ENCODE measurements around the gene CTBP1. TPM values are rescaled to one million over a fixed set of nuclear protein-coding genes. Genes with fewer than 3 reads are reported as not detected.

Gene CTBP1
- total RNA-seq, 1 donor from 2014 or later = 203 TPM

GRCh38 chr4:1252928-1253492, 4.1 kb upstream of the CTBP1 start:
- no peak for DNase-seq (ENCODE audit: low spot score)
- H3K4me3 Mint-ChIP-seq = peak overlapping the region; percentile 1
- H3K9me3 Mint-ChIP-seq = peaks cover 39% of the 10 kb centered on the region
- H3K27me3 Mint-ChIP-seq (ENCODE audit: insufficient read depth) = no peaks in the 10 kb centered on the region
- H3K36me3 Mint-ChIP-seq (ENCODE audit: low read depth) = peaks cover 54% of the 10 kb centered on the region
- H3K4me1 Mint-ChIP-seq (ENCODE audit: low read depth) = peaks cover 51% of the 10 kb centered on the region
- intact Hi-C loops (cut with micrococcal nuclease) = no loop called here
- peak overlapping the region; percentile 63 for H3K27ac Mint-ChIP-seq

GRCh38 chr4:1251773-1252066, 2.8 kb upstream of the CTBP1 start:
- DNase-seq (ENCODE audit: low spot score) = no peak

GRCh38 chr4:1250921-1251772, 2.2 kb upstream of the CTBP1 start:
- Mint-ChIP-seq H3K27ac (peak overlapping the region; percentile 75), H3K4me1 (ENCODE audit: low read depth) (peaks cover 56% of the 10 kb centered on the region), H3K36me3 (ENCODE audit: low read depth) (peaks cover 51% of the 10 kb centered on the region), H3K27me3 (ENCODE audit: insufficient read depth) (no peaks in the 10 kb centered on the region), H3K4me3 (peak overlapping the region; percentile 89), H3K9me3 (peaks cover 30% of the 10 kb centered on the region)
- DNase-seq (ENCODE audit: low spot score) = no peak
- intact Hi-C loops (cut with micrococcal nuclease) = no loop called here

More at GRCh38 chr4:1251773-1252066, 2.8 kb upstream of the CTBP1 start:
- Mint-ChIP-seq H3K4me3 (peak overlapping the region; percentile 26), H3K4me1 (ENCODE audit: low read depth) (peaks cover 51% of the 10 kb centered on the region), H3K27me3 (ENCODE audit: insufficient read depth) (no peaks in the 10 kb centered on the region), H3K27ac (no peak overlapping the region), H3K36me3 (ENCODE audit: low read depth) (peaks cover 54% of the 10 kb centered on the region), H3K9me3 (peaks cover 34% of the 10 kb centered on the region)
- intact Hi-C loops (cut with micrococcal nuclease) = no loop called here

GRCh38 chr4:1250527-1250812, 1.5 kb upstream of the CTBP1 start:
- peaks cover 50% of the 10 kb centered on the region for H3K4me1 Mint-ChIP-seq (ENCODE audit: low read depth)
- intact Hi-C loops (cut with micrococcal nuclease) = no loop called here
- DNase-seq (ENCODE audit: low spot score) = no peak
- peak overlapping the region; percentile 89 for H3K4me3 Mint-ChIP-seq
- peaks cover 45% of the 10 kb centered on the region for H3K36me3 Mint-ChIP-seq (ENCODE audit: low read depth)
- peaks cover 24% of the 10 kb centered on the region for H3K9me3 Mint-ChIP-seq
- H3K27me3 Mint-ChIP-seq (ENCODE audit: insufficient read depth) = no peaks in the 10 kb centered on the region
- H3K27ac Mint-ChIP-seq = peak overlapping the region; percentile 96

- peak overlapping the region; percentile 96 for H3K27ac Mint-ChIP-seq
- H3K27me3 Mint-ChIP-seq (ENCODE audit: insufficient read depth) = no peaks in the 10 kb centered on the region
- H3K9me3 Mint-ChIP-seq = peaks cover 23% of the 10 kb centered on the region
- H3K4me3 Mint-ChIP-seq = peak overlapping the region; percentile 89
- peaks cover 45% of the 10 kb centered on the region for H3K36me3 Mint-ChIP-seq (ENCODE audit: low read depth)
- intact Hi-C loops (cut with micrococcal nuclease) = loop anchor here (1.0 to 5.0 kb wide), 6 partner anchors 17 to 622 kb away; partner anchors contain the start of genes FGFRL1, LETM1 and NSD2
- peaks cover 53% of the 10 kb centered on the region for H3K4me1 Mint-ChIP-seq (ENCODE audit: low read depth)
- no peak for DNase-seq (ENCODE audit: low spot score)
These were observed 999 bp upstream of the CTBP1 start for GRCh38 chr4:1249731-1250526.

GRCh38 chr4:1249148-1249730, 309 bp upstream of the CTBP1 start:
- peak; percentile 83 for DNase-seq (ENCODE audit: low spot score)
- no peaks in the 10 kb centered on the region for H3K27me3 Mint-ChIP-seq (ENCODE audit: insufficient read depth)
- intact Hi-C loops (cut with micrococcal nuclease) = loop anchor here (1.0 to 5.0 kb wide), 6 partner anchors 18 to 623 kb away; partner anchors contain the start of genes FGFRL1, LETM1 and NSD2
- peak overlapping the region; percentile 89 for H3K4me3 Mint-ChIP-seq
- peaks cover 38% of the 10 kb centered on the region for H3K36me3 Mint-ChIP-seq (ENCODE audit: low read depth)
- peak overlapping the region; percentile 96 for H3K27ac Mint-ChIP-seq
- peaks cover 16% of the 10 kb centered on the region for H3K9me3 Mint-ChIP-seq
- H3K4me1 Mint-ChIP-seq (ENCODE audit: low read depth) = peaks cover 57% of the 10 kb centered on the region

- H3K27me3 Mint-ChIP-seq (ENCODE audit: insufficient read depth) = no peaks in the 10 kb centered on the region
- intact Hi-C loops (cut with micrococcal nuclease) = loop anchor here (1.0 to 5.0 kb wide), 6 partner anchors 41 to 624 kb away; partner anchors contain the start of genes FGFRL1, LETM1, MAEA and NSD2
- H3K4me1 Mint-ChIP-seq (ENCODE audit: low read depth) = peaks cover 48% of the 10 kb centered on the region
- H3K9me3 Mint-ChIP-seq = peaks cover 5% of the 10 kb centered on the region
- peaks cover 29% of the 10 kb centered on the region for H3K36me3 Mint-ChIP-seq (ENCODE audit: low read depth)
- H3K27ac Mint-ChIP-seq = peak overlapping the region; percentile 63
- DNase-seq (ENCODE audit: low spot score) = no peak
- H3K4me3 Mint-ChIP-seq = peak overlapping the region; percentile 95
These were observed 1.1 kb downstream of the CTBP1 start for GRCh38 chr4:1247864-1248244.

- Mint-ChIP-seq H3K36me3 (ENCODE audit: low read depth) (peaks cover 26% of the 10 kb centered on the region), H3K4me3 (peak overlapping the region; percentile 95), H3K9me3 (no peaks in the 10 kb centered on the region), H3K27me3 (ENCODE audit: insufficient read depth) (no peaks in the 10 kb centered on the region), H3K27ac (peak overlapping the region; percentile 93), H3K4me1 (ENCODE audit: low read depth) (peaks cover 48% of the 10 kb centered on the region)
- DNase-seq (ENCODE audit: low spot score) = no peak
- intact Hi-C loops (cut with micrococcal nuclease) = loop anchor here (1.0 to 5.0 kb wide), 3 partner anchors 46 to 625 kb away; partner anchors contain the start of genes LETM1 and NSD2
These were observed 1.7 kb downstream of the CTBP1 start for GRCh38 chr4:1246901-1247863.

GRCh38 chr4:1246111-1246881, 2.6 kb downstream of the CTBP1 start:
- Mint-ChIP-seq H3K27me3 (ENCODE audit: insufficient read depth) (no peaks in the 10 kb centered on the region), H3K27ac (peak overlapping the region; percentile 93), H3K9me3 (no peaks in the 10 kb centered on the region), H3K4me1 (ENCODE audit: low read depth) (peaks cover 48% of the 10 kb centered on the region), H3K4me3 (peak overlapping the region; percentile 95), H3K36me3 (ENCODE audit: low read depth) (peaks cover 18% of the 10 kb centered on the region)
- intact Hi-C loops (cut with micrococcal nuclease) = loop anchor here (5.0 kb wide), 2 partner anchors 611 to 626 kb away; partner anchors contain the start of genes LETM1 and NSD2
- DNase-seq (ENCODE audit: low spot score) = no peak

- Mint-ChIP-seq H3K27ac (no peak overlapping the region), H3K36me3 (ENCODE audit: low read depth) (peaks cover 11% of the 10 kb centered on the region), H3K4me1 (ENCODE audit: low read depth) (peaks cover 41% of the 10 kb centered on the region)
These were observed 3.4 kb downstream of the CTBP1 start for GRCh38 chr4:1245481-1246051.

GRCh38 chr4:1244978-1245471, 3.9 kb downstream of the CTBP1 start:
- intact Hi-C loops (cut with micrococcal nuclease) = loop anchor here (5.0 kb wide), 2 partner anchors 612 to 627 kb away; partner anchors contain the start of genes LETM1 and NSD2
- peaks cover 7% of the 10 kb centered on the region for H3K36me3 Mint-ChIP-seq (ENCODE audit: low read depth)
- peak overlapping the region; percentile 39 for H3K4me3 Mint-ChIP-seq
- peaks cover 36% of the 10 kb centered on the region for H3K4me1 Mint-ChIP-seq (ENCODE audit: low read depth)
- DNase-seq (ENCODE audit: low spot score) = no peak
- H3K27me3 Mint-ChIP-seq (ENCODE audit: insufficient read depth) = no peaks in the 10 kb centered on the region
- H3K27ac Mint-ChIP-seq = no peak overlapping the region
- no peaks in the 10 kb centered on the region for H3K9me3 Mint-ChIP-seq

More at GRCh38 chr4:1245481-1246051, 3.4 kb downstream of the CTBP1 start:
- no peaks in the 10 kb centered on the region for H3K9me3 Mint-ChIP-seq
- no peaks in the 10 kb centered on the region for H3K27me3 Mint-ChIP-seq (ENCODE audit: insufficient read depth)
- DNase-seq (ENCODE audit: low spot score) = no peak
- H3K4me3 Mint-ChIP-seq = peak overlapping the region; percentile 95
- intact Hi-C loops (cut with micrococcal nuclease) = loop anchor here (5.0 kb wide), 2 partner anchors 612 to 627 kb away; partner anchors contain the start of genes LETM1 and NSD2

All from activated T-helper 1 cell treated with anti-CD3 and anti-CD28 coated beads, Interleukin-12 subunit alpha, Interleukin-12 subunit beta, Interleukin-2, Interleukin-4 antibody, amounts not matched to agents 30 ng/mL and 10 ng/mL and 1 ng/mL, durations not matched to agents 14 hours and 24 hours and 36 hours (primary cell).